Bone marrow (tissue), 2 donors: ENCODE data around the gene BRD9.
A peak's percentile ranks its signal among the peaks of the same experiment; 100 is the strongest.
"Not testable (repeated sequence)": the region's sequence is repeated elsewhere in the genome, so short reads cannot be mapped to it uniquely, and the experiment has no call there.

Source experiments
- DNase-seq, 2 donors: peaks; one replicate each; lab custom pipeline; 2025; lab: John Stamatoyannopoulos, UW

BRD9 gene

DNA sequence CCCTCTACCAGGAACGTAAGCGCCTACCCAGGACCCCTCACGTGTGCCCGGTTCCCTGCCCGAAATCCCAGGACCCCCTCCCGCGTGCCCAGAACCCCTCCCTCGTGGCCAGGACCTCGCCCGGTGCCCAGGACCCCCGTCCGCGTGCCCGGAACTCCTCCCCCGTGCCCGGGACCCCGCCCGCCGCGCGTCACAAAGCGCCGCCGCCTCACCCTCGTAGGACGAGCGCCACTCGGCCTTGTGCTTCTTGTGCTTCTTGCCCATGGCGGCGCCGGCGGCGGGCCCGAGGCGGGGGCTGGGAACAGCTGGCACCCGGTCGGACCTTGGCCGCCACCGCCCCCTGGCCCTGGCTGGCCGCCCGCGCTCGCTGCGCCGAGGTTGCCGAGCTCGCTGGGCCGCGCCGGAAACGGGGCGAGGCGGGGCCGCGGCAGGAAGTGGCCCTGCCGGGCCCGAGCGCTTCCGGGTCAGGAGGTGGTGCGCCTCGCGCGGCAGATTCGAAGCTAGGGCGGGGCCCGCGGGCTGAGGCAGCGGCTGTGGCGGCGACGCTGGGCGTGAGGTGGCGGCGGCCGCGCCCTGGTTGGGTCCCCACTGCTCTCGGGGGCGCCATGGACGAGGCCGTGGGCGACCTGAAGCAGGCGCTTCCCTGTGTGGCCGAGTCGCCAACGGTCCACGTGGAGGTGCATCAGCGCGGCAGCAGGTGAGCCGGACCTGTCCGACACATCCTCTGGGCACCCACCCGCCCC is at the start of gene BRD9, which contains the start of gene TRIP13:
Gene BRD9 (minus strand): TSS at position 408 of the 743 bp plus-strand sequence. CDS start 144 bp downstream, at position 264.
Gene TRIP13 (plus strand): TSS at position 491 of the 743 bp plus-strand sequence. CDS start 115 bp downstream, at position 606.
- DNase-seq = peak; percentile 36 to 59

DNA sequence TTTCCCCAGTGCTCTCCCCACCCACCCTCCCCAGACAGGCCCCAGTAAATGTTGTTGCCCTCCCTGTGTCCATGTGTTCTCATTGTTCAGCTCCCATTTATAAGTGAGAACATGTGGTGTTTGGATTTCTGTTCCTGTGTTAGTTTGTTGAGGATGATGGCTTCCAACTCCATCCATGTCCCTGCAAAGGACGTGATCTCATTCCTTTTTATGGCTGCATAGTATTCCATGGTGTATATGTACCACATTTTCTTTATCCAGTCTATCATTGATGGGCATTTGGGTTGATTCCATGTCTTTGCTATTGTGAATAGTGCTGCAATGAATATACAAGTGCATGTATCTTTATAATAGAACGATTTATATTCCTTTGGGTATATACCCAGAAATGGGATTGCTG is 48.1 kb upstream of the BRD9 start:
- DNase-seq = not testable (repeated sequence)

DNA sequence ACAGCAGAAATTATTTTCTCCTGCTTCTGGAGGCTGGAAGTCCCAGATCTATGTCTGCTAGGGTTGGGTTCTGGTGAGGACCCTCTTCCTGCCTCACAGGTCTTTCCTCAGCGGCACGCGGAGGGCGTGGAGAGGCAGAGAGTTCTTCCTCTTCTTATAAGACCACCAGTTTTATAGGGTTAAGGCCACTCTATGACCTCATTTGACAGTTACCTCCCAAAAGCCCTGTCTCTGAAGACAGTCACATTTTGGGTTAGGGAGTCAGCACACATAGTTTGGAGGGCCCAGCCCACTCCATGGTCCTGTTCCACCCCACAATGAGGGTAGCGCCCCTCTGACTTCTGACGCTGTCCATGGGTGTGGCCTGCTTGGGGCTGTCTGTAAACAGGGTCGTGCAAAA is 46.8 kb upstream of the BRD9 start:
- no peak for DNase-seq

DNA sequence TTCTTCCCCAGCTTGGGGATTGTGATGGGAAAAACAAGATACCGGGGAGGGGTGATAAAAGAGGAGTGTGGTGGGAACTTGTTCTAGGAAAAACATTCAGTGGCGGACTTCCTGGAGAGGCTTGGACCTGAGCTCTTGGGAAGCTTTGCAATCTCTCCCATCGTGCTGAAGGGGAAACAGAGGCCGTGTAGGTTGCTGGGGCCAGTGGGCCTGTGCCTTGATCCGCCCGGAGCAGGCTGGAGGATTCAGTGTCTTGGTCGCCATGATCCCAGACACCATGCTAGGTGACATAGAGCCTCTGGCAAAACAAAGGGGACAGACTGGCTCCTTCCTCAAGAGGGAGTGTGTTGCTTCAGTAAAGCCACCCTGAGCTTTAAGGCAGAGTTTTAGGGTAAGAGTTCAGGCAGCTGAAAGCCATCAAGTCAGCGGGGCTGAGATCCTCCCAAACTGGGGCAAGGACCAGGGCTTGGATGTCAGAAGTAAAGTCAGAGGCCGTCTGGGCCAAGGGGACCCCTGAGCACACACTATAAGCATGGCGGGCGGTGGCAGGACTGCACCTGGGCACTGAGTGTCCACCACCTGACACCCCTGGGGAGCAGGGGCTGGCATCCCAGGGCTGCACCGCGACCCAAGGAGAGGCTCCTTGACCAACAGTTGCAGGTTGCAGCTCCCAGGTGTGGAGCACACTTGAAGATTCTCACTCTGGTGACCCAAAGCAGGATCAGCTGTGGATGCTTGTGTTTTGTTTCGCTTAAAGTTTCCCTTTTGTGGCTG is 44.7 kb upstream of the BRD9 start:
- DNase-seq = no peak

DNA sequence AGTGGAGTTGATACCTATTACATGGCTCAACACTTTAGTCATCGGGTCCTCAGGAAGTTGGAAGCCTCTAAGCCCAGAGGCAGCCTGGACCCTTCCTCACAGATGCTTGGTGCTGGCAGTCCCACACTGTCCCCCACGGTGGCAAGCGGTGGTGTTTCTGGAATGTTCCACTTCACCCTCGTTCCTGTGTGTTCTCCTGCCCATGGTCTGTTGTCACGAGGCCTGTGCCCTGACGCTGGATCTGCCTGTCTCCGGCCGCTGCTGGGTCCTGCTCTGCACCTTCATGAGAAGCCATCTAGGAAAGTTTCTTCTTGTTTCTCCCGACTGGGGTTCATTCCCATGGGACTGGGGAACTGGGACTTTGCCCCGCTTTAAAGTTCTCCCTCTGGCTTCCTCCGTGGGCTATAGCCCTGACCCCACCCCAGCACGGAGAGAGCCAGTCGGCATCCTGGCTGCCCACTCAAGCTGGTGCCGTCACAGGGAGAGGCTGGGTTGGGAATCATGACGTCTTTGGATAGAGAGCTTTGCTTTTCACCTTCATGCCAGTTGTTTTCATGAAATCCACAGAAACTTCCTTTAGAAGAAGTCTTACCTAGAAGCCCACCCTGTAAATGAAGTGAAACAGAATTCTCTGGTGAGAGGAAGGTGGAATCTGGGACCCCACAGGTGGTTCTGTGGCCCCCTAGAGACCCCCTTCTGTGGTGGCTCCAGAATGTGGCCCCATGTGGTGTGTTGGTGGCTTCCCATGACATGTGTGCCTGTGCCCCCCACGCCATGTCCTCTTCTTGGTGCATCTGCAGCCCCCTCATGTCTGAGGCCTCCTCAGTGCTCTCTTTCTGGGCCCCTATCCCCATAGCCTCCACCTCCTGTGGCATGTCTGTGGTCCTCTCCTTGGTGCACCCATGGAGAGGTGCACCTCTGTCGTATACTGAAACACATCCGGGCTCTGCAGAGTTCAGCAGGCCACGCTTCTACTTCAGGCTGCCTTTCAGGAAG is 43.8 kb upstream of the BRD9 start:
- no peak for DNase-seq

DNA sequence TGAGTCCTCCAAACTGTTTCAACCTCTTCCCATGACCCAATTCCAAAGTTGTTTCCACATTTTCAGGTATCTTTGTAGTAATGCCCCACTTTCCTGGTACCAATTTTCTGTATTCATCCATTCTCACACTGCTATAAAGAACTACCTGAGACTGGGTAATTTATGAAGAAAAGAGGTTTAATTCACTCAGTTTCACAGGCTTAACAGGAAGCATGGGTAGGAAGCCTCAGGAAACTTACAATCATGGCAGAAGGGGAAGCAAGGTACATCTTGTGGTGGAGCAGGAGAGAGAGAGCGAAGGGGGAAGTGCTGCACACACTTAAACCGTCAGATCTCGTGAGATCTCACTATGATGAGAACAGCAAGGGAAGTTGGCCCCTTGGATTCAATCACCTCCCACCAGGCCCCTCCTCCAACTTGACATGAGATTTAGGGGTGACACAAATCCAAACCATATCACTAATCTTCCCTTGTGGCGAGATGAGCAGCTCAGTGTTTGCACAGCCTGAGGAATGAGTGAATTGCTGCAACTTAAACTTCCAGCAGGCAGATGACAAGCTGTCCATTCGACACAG is 43.0 kb upstream of the BRD9 start:
- DNase-seq = no peak

DNA sequence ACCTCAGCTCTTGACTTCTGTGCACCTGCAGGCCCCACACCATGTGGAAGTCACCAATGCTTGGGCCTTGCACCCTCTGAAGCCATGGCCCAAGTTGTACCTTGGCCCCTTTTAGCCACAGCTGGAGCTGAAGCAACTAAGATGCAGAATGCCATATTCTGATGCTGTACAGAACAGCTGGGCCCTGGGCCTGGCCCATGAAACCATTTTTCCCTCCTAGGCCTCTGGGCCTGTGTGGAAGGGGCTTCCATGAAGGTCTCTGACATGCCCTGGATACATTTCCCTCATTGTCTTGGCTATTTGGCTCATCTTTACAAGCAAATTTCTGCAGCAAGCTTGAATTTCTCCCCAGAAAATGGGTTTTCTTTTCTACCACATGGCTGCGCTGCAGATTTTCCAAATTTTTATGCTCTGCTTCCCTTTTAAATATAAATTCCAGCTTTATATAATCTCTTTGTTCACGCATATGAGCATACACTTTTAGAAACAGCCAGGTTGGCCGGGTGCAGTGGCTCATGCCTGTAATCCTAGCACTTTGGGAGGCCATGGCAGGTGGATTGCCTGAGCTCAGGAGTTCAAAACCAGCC is 41.9 kb upstream of the BRD9 start:
- not testable (repeated sequence) for DNase-seq

DNA sequence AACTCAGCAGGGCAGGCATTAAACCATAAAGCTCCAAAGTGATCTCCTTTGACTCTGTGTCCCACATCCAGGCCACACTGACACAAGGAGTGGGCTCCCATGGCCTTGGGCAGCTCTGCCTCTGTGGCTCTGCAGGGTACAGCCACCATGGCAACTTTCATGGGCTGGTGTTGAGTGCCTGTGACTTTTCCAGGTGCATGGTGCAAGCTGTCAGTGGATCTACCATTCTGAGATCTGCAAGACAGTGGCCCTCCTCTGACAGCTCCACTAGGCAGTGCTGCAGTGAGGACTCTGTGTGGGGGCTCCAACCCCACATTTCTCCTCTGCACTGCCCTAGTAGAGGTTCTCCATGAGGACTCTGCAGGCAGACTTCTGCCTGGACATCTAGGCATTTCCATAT is 41.4 kb upstream of the BRD9 start:
- DNase-seq = not testable (repeated sequence)

DNA sequence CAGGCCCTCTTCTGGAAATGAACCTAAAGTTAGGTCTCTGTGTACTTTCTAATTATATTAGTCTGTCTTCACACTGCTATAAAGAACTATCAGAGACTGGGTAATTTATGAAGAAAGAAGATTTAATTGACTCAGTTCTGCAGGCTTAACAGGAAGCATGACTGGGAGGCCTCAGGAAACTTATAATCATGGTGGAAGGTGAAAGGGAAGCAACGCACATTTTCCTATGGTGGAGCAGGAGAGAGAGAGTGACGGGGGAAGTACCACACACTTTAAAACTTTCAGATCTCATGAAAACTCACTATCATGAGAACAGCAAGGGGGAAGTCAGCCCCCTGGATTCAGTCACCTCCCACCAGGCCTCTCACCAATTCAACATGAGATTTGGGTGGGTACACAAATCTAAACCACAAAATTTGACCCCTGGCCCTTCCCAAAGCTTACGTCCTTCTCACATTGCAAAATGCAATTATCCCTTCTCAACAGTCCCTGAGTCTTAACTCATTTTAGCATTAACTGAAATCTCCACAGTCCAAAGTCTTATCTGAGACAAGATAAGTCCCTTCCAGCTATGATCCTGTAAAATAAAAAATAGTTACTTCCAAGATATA is 40.8 kb upstream of the BRD9 start:
- DNase-seq = no peak

DNA sequence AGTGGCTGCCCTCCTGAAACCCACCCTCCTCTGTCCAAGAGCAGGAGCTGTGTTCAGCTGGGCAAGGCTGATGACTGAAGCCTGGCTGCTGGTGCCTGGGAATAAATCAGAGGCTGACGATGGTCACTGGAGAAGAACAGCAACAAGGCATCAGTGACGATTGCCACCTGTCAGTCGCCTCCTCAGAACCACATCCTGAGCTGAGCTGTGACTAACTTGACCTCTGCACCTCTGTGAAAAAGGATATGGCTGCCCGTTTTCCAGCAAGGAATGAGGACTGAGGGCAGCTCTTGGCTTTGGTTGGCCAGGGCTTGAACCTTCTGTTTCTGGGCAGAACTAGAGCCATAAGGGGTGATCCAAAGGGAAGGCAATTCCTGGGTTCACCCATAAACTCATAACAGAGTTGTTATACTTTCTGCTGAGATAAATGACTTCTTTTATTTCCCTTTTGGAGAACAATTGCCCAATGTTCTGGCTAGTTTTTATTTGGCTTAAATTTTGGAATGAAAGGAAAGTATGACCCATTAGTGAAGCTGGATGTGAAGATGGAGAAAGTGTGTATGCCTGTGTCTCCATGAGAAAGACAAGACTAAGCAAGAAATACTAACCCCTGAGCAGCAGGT is 40.1 kb upstream of the BRD9 start:
- no peak for DNase-seq

DNA sequence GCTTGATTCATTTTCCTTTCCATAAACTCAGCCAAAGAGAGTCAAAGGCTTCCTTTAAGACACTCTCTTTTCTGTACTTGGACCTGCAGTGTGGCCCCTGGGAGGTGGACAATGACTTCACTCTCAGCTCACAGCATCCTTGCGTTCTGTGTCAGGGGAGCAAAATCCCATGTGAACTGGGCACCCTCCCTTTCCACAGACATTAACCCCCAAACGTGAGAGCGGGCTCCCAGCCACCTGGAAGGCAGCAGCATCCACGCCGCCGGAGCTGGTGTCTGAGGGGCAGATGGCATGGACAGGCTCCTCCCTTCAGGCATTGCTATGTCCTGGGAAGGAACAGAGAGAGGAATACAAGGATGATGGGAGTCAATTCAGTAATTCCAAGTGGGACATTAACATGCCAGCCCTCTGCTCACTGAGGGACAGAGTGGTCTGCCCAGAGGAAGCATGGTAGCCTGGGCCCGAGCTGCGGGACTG is 39.6 kb upstream of the BRD9 start:
- no peak for DNase-seq

DNA sequence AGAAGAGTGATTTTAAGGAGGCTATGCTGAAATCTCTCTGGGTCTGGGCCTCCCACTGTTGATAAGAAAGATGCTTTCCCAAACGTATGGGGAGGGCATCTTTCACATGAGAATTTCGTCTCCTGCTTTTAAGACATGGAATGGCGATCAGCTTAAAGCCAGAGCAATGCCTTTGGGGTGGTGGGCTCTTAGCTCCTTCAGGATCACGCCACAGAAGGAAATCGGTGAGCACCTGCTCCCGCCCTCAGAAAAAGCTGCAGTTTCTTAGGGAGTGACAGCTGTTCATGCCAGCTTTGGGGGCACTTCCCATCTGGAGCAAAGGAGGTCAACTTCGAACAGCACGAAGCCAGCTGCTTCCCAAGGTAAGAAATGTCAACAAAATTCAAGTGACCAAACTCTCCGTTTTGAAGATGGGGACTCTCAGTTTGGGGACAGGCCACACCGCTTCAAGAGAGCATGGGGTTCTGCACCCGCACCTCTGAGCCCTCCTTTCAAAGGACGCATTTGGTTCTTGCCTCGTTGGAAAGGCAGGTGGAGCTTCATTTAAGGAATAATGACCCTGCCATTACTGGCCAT is 39.1 kb upstream of the BRD9 start:
- no peak for DNase-seq

DNA sequence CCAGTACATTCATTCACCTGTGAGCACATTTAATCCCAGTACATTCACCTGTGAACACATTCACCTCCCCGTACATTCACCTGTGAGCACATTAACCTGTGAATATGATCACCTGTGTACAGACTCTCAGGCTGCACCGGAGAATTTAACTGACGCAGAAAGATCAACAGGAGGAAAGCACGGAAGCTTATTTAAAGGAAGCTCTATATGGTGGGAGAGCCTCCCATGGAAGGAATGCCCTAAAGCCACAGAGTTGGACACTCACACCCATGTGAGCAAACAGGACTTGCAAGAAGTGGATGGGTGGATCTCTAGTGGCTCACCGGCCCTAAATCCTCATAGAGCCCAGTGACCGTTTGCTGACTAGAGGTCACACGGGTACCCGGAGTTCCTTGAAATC is 38.3 kb upstream of the BRD9 start:
- no peak for DNase-seq

DNA sequence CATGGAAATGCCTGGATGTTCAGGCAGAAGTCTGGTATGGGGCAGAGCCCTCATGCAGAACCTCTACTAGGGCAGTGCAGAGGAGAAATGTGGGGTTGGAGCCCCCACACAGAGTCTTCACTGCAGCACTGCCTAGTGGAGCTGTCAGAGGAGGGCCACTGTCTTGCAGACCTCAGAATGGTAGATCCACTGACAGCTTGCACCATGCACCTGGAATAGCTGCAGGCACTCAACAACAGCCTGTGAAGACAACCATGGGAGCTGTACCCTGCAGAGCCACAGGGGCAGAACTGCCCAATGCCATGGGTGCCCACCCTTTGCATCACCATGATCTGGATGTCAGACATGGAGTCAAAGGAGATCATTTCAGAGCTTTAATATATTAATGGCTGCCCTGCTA is 37.0 kb upstream of the BRD9 start:
- no peak for DNase-seq

DNA sequence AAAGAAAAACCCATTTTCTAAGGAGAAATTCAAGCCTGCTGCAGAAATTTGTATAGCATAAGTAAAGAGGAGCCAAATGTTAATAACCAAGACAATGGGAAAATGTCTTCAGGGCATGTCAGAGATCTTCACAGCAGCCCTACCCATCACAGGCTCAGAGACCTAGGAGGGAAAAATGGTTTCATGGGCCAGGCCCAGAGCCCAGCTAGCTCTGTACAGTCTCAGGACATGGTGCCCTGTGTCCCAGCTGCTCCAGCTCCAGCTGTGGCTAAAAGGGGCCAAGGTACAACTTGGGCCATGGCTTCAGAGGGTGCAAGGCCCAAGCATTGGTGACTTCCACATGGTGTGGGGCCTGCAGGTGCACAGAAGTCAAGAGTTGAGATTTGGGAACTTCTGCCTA is 36.6 kb upstream of the BRD9 start:
- not testable (repeated sequence) for DNase-seq

DNA sequence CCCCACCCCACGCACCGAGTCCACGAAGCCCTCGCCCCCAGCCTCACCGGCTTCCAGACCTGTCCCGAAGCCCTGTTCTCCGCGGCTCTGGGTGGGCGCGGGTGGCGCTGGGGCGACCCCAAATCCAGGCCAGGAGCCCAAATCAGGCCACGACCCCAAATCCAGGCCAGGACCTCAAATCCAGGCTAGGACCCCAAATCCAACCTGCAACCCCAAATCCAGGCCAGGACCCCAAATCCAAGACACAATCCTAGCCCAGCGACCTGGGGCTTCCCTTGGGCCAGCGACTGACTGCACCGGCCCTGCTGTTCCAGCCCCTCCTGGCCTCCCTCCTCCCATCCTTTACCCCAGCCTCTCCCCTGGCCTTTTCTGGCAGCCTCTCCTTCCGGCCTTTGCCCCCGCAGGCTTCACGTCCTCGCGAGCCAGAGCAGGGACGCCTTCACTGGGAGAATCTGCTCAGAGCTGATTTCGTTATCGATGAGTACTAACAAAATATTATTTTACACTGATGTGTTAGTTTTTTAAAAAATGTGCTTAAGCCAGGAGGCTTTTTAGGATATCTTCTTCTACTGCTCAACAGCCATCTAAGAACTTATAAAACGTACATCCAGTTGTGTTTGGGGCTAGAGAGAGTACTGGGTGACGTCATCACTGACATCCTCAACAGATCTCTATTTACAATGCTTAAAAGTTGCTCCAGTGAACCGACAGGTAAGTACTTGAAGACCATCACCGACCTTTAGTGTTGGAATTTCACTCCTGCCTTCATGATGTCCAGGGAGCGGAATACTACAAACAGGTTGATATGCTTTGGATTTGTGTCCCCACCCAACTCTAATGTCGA is 34.8 kb upstream of the BRD9 start:
- no peak for DNase-seq

DNA sequence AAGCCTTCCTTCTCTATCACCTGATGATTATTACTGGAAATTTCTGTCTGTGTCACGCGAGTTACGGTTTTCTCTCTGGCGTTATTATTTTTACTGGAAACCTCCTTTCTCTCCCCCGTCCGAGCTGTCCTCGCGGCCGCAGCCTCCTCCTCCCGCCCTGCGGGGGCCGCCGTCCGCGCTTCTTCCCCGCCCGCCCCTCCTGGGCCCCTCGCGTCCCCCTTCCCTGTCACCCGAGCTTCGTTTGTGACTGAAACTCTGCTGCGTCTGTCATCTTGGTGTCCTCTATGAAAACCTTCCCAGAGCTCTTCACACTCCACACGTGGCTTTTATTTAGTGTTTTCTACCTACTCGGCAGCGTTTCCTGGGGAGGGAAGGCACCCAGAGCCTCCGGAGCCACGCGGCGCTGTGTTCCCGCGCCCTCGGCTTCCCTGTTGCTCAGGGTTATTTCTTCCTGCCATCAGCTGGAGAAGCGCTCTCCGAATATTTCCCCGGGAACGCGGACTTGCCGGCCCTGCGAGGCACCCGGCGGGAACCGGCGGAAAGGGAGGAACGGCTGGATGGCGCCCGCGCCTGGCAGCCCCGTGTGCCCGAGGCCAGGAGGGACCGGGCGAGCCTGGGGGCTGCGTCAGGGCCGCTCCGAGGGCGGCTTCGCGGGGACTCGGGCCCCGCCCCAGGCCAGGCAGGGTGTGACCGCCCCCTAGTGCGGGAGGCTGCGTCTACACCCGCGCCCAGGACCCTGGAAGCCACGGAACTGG is 34.0 kb upstream of the BRD9 start:
- DNase-seq = no peak

DNA sequence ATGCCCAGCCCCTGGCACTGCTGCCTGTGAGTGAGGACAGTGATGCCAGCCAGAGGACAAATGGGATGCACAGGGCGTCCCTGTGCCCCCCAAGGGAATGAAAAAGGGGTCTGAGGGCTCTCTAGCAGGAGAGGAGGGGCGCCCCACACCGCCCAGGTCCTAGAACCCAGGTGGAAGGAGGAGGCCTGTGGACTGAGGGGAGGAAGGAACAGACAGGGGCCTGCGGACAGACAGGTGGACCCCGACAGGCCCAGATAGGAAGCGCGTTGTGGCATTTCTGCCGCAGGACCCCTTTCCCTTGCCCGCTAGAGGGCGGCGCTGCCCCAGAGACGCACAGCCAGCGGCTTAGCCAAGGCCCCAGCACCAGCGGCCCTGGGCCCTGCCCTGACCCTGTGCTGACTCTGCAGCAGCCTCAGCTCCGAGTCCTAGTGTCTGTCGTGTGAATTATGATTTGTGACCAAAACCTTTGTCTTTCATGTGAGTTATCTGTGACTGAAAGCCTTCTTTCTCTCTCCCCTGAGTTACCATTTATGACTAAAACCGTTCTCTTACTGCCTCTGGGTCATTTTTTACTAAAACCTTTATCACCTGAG is 30.8 kb upstream of the BRD9 start:
- peak; percentile 24 to 44 for DNase-seq
